ENCODE results near the gene NHEJ1. TPM values are rescaled to one million over a fixed set of nuclear protein-coding genes. Genes with fewer than 3 reads are reported as not detected.
A peak's percentile ranks its signal among the peaks of the same experiment; 100 is the strongest.

The NHEJ1 gene, protein sequence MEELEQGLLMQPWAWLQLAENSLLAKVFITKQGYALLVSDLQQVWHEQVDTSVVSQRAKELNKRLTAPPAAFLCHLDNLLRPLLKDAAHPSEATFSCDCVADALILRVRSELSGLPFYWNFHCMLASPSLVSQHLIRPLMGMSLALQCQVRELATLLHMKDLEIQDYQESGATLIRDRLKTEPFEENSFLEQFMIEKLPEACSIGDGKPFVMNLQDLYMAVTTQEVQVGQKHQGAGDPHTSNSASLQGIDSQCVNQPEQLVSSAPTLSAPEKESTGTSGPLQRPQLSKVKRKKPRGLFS
- total RNA-seq (ENCODE audit: low replicate concordance) = 18.3 and 23.8 TPM in 2 replicates

DNA sequence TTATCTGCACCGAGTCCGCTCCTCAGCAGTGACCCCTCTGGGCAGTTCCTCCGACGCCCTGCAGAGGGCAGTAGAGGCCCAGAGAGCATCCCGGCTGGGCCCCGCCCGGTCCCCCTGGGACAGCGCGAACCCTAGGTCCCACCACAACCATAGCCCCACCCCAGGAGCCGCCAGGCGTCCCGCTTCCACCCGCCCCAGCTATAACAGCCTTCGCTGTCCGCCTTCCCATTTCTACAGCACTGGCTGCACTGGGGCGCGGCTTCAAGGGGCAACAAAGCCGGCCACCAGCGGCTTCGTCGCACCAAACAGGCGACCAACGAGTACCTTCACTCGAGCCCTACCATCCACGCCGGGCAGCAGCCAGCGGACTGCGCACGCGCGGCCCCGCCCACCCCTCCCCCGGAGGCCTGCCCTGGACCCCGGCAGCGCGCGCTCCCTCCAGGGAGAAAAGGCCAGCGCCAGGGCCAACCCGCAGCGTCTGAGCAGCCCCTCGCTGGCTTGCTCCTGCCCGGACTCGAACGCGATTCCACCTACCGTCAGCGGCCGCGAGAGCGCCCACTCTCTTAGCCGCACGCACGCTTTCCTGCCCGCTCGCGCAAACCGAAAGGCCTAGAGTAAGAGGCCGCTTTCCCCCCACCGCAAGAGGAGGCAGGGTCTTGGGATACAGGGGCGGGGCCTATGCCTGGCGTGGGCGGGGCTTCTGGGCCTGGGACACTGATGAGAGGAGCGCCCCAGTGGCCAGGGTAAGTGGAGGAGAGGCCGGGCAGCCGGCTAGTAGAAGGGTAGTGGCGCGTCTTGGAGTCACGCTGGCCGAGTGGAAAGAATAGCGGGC lies at the start of gene NHEJ1:
Gene NHEJ1 (minus strand): TSS at position 630 of the 832 bp plus-strand sequence. CDS start 2,453 bp downstream, outside the sequence.
- DNase-seq (ENCODE audit: low read depth) = peak; percentile 93
- peak within 1 kb of the TSS; percentile 89 for H3K4me3 ChIP-seq (ENCODE audit: low read depth, low read length)
- TF ChIP-seq, protein P1, sequence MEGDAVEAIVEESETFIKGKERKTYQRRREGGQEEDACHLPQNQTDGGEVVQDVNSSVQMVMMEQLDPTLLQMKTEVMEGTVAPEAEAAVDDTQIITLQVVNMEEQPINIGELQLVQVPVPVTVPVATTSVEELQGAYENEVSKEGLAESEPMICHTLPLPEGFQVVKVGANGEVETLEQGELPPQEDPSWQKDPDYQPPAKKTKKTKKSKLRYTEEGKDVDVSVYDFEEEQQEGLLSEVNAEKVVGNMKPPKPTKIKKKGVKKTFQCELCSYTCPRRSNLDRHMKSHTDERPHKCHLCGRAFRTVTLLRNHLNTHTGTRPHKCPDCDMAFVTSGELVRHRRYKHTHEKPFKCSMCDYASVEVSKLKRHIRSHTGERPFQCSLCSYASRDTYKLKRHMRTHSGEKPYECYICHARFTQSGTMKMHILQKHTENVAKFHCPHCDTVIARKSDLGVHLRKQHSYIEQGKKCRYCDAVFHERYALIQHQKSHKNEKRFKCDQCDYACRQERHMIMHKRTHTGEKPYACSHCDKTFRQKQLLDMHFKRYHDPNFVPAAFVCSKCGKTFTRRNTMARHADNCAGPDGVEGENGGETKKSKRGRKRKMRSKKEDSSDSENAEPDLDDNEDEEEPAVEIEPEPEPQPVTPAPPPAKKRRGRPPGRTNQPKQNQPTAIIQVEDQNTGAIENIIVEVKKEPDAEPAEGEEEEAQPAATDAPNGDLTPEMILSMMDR (IDR thresholded peaks at IDR 0.05; ENCODE audit: insufficient read depth, low read length) = peak; percentile 99

DNA sequence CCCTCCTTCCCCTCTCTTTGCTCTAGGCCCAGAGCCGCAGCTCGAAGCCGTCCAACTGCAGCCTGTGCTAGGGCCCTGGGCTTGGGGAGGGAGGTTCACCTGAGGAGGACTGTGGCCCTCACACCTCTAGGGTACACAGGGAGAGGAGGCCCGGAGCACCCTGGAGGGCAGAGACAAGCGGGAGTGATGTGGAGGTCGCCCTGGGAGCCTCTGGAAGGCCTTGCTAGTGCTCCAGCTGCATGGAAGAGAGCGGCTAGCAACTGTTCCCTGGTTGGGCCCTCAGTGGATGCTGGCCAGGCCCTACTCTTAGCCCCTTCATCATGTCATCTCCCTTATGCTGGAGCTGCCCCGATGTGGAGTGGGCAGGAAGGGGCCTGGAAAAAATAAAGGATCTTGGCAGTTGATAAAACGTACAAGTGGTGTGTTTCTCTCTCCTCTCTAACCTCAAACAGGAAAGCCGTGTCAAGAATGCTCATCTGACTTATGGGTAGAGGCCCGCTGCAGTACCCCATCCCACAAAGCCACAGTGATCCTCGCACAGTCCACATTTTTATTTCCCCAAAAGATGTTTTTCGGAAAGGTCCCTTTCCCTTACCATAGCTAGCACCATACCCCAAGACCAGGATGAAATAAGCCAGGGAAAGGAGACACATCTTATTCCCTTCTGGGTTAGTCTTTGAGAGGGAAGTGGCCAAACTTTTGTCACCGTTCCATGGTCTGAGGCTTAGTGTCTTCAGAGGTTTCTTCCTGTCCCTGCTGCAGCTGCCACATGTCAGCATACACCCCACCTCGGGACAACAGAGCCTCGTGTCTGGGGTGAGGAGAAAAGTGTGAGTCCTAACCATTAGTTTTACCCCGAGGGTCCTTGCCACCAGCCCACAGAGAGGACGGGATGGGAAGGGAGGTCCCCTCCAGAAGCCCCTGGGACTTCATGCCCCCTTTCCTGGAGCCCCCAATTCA lies 48.9 kb upstream of the NHEJ1 start:
- H3K4me3 ChIP-seq (ENCODE audit: low read depth, low read length) = no peak overlapping the region
- no peak for DNase-seq (ENCODE audit: low read depth)
- TF ChIP-seq, protein P1 (IDR thresholded peaks at IDR 0.05; ENCODE audit: insufficient read depth, low read length) = no peak

DNA sequence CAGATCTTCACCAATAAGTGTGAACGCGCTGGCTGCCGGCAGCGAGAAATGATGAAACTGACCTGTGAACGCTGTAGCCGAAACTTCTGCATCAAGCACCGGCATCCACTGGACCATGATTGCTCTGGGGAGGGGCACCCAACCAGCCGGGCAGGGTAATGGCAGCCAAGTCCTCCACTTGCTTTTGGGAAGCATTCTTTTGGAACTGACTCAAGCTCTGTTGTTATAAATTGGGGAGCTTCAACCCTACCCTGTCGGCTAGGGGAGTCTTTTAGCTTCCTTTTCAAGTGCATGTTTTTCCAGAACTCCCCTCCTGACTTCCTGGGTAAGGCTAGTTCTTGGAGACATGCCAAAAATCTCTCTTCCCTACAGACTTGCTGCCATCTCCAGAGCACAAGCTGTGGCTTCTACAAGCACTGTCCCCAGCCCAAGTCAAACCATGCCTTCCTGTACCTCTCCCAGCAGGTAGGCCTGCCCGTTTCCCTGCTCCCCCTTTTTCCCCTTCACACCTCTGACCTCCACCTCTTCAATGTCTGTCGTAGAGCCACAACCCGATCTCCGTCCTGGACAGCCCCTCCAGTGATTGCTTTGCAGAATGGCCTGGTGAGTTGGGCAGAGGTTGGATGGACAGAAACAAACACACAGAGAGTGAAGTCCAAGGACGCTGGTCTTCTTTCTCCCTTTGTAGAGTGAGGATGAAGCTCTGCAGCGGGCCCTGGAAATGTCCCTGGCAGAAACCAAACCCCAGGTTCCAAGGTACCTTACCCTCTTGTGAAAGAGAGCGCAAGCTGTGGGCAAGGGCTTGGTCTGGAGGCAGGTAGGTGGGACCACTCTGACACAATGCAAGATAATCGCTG lies 47.5 kb upstream of the NHEJ1 start:
- TF ChIP-seq, protein P1 (IDR thresholded peaks at IDR 0.05; ENCODE audit: insufficient read depth, low read length) = no peak
- peak overlapping the region; percentile 86 for H3K4me3 ChIP-seq (ENCODE audit: low read depth, low read length)
- peak; percentile 52 for DNase-seq (ENCODE audit: low read depth)

DNA sequence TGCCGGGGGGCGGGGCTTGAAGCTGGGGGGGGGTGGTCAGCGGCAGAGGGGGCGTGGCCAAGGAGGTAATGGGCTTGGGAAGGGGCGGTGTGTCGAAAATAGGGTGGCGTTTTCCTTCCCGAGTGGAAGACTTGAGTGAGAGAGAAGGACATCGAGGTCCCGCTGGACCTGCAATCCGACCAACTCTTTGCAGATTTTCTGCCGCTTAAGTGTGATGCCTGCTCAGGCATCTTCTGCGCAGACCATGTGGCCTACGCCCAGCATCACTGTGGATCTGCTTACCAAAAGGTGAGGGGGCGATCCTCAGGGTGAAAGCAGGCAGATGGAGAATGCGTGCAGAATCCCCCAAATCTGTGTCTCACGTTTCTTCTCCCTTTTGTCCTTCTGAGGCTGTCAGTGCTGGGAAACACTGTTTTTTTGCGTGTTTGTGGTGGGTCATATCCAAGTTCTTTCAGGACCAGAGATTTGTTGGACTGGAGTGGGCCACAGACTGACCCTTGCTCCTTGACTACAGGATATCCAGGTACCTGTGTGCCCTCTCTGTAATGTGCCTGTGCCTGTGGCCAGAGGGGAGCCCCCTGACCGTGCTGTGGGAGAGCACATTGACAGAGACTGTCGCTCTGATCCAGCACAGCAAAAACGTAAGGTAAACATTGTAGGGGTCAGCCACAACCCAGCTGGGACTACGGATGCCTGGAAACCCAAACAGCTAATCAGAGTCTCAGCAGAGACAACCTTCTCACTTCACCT lies 46.7 kb upstream of the NHEJ1 start:
- TF ChIP-seq, protein P1 (IDR thresholded peaks at IDR 0.05; ENCODE audit: insufficient read depth, low read length) = no peak
- H3K4me3 ChIP-seq (ENCODE audit: low read depth, low read length) = peak overlapping the region; percentile 86
- DNase-seq (ENCODE audit: low read depth) = no peak

DNA sequence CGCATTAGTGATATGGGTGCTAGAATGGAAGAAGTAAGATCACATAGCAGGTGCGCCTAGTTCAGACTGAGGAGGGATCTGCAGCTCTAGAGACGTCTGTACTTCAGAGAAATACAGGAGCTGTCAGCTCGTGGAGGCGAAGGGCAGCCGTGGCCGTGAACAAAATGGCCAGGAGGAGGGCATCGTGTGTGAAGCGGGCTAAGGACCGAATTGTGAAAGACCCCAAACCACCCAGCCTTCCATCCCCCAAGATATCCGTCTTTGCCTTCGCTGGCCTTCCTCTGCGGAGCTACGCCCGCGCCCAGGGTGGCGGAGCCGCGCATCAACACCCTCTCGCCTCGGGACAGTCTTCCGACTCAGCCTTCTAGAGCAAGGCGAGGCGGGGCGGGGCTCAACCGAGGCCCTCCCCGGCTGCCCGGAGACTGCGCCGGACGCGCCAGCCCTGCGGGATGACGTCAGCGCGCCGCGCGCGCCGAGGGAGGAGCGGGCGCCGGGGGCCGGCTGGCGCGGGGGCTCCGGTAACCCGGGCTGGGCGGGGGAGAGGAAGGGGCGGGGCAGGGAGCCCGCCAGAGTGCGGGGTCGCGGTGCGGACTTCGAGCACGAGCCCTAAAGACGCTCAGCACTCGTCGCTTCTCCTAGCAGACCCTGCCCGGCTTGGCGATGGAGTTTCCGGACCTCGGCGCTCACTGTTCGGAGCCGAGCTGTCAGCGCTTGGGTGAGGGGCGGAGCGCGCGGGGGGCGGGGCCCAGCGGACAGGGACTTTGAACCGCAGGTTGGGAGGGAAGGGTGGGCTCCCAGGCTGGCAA lies 45.9 kb upstream of the NHEJ1 start, which contains the start of gene ZFAND2B:
Gene ZFAND2B (plus strand): TSS at position 455 of the 806 bp plus-strand sequence. CDS start 206 bp downstream, at position 661.
- H3K4me3 ChIP-seq (ENCODE audit: low read depth, low read length) = peak within 1 kb of the TSS; percentile 87
- TF ChIP-seq, protein P1 (IDR thresholded peaks at IDR 0.05; ENCODE audit: insufficient read depth, low read length) = peak; percentile 23
- DNase-seq (ENCODE audit: low read depth) = peak; percentile 86
